HG02763 (cell line): Measurements from ENCODE around the gene SH3BP2.
A peak's percentile ranks its signal among the peaks of the same experiment; 100 is the strongest.
"Not testable (repeated sequence)": the region's sequence is repeated elsewhere in the genome, so short reads cannot be mapped to it uniquely, and the experiment has no call there.

Experiments used
- ATAC-seq: cut with Tn5 transposase; IDR thresholded peaks from one replicate; pipeline ENCODE4 v1.9.1; 2021; ENCODE audit warnings: mild to moderate bottlenecking, moderate library complexity; ENCODE audit not compliant: unreplicated experiment

SH3BP2 gene

GRCh38 chr4:2762486-2763370, 30.2 kb upstream of the SH3BP2 start:
- ATAC-seq = not testable (repeated sequence)

- no peak for ATAC-seq
Observed at GRCh38 chr4:2763511-2763967, 29.3 kb upstream of the SH3BP2 start.

GRCh38 chr4:2765832-2766526, 26.9 kb upstream of the SH3BP2 start:
- ATAC-seq = no peak

GRCh38 chr4:2767046-2767704, 25.7 kb upstream of the SH3BP2 start:
- no peak for ATAC-seq

- ATAC-seq = no peak
Observed at GRCh38 chr4:2767705-2768074, 25.2 kb upstream of the SH3BP2 start.

- no peak for ATAC-seq
Observed at GRCh38 chr4:2768124-2768523, 24.8 kb upstream of the SH3BP2 start.

GRCh38 chr4:2768921-2769336, 24.0 kb upstream of the SH3BP2 start:
- no peak for ATAC-seq

GRCh38 chr4:2771264-2771663, 21.6 kb upstream of the SH3BP2 start:
- no peak for ATAC-seq

GRCh38 chr4:2780643-2781042, 12.2 kb upstream of the SH3BP2 start:
- not testable (repeated sequence) for ATAC-seq

GRCh38 chr4:2781911-2782310, 11.0 kb upstream of the SH3BP2 start:
- ATAC-seq = no peak

- ATAC-seq = no peak
Observed at GRCh38 chr4:2783790-2784189, 9.1 kb upstream of the SH3BP2 start.

- no peak for ATAC-seq
Observed at GRCh38 chr4:2785613-2786012, 7.3 kb upstream of the SH3BP2 start.

GRCh38 chr4:2786152-2786671, 6.7 kb upstream of the SH3BP2 start:
- ATAC-seq = no peak

GRCh38 chr4:2786794-2787229, 6.1 kb upstream of the SH3BP2 start:
- ATAC-seq = no peak

GRCh38 chr4:2787230-2788100, 5.4 kb upstream of the SH3BP2 start:
- ATAC-seq = peak; percentile 67

GRCh38 chr4:2788101-2788500, 4.8 kb upstream of the SH3BP2 start:
- no peak for ATAC-seq

- no peak for ATAC-seq
Observed at GRCh38 chr4:2788532-2789103, 4.3 kb upstream of the SH3BP2 start.

- ATAC-seq = no peak
Observed at GRCh38 chr4:2789351-2789750, 3.5 kb upstream of the SH3BP2 start.

- ATAC-seq = no peak
Observed at GRCh38 chr4:2789793-2790582, 2.9 kb upstream of the SH3BP2 start.
